GM15510 (cell line): ENCODE data around the gene PREB.

Experiments
- POLR2A ChIP-seq: IDR thresholded peaks from 3 replicates; pipeline ENCODE4 v1.6.1; 2011; ENCODE audit warnings: borderline replicate concordance; ENCODE audit not compliant: insufficient read length; ENCODE audit errors: extremely low read depth

The PREB gene

DNA sequence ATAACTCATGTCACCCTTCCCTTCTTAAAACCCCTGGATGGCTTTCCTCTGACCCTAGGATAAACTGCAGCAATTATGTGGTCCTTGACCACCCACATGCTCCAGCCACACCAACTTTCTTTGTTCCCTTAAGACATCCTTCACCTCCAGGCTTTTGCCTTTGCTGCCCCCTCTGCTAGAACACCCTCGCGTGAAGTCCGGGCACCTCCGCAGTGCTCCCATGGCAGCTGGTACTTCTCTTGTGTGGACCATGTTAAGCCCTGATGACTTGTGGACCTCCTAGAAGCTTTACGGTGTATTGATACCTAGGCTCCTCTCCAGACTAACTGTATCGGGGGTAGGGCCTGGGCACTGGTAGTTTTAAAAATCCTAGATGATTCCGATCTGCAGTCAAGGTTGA lies 11.6 kb downstream of the PREB start:
- no peak for TF ChIP-seq POLR2A

DNA sequence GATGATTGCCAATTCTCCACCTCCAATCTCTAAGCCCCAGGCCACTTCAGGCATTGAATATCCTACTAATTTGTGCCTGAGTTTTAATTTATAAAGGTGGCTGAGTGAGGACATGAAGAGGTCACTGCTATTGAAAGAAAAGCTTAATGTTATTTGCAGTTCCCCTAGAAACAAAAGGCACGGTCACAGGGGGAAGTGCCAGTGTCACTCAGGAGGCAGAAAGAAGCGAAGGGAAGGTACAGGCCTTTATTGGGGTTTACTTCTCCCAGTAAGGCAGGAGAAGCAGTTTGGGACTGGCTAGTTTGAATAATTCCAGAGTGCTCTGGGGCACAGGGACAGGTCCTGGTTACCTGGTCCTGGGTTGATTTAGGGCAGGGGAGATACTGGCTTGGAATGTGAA lies 12.5 kb downstream of the PREB start:
- no peak for TF ChIP-seq POLR2A

DNA sequence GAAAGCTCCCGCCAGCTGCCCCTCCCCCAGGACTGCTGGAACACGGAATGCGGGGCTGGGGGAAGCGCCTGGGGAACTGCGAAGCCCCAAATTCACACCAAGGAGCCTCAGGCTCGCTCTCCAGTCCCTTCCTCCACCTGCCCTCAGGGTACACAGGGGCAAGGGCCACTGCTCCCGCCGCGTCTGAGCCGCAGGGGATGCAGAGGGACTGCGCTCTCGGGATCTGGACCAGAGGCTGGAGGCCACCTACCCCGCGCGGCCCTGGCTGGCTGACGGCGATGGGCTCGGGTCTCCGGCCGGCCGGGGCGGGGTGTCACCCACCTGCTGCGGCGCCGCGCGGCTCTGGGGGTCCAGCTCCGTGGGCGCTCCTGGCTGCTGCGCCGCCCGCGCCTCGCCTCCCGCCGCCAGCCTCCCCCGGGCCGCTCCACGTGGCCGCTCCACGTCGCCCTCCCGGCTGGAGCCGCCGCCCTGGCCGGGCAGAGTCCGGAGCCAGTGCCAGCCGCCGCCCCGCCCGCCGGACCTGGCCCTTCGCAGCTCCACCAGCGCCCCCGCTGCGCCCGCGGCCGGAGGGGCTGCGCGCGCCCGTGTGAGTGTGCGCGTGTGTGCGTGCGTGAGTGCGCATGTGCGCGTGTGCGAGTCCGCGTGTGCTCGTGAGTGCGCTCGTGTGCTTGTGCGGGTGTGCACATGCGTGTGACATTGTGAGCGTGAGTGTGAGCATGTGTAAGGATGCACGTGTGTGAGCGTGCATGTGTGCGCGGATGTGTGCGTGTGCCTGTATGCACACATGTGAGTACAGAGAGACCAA lies 15.7 kb downstream of the PREB start, which contains the start of gene CGREF1:
Gene CGREF1 (minus strand): TSS at position 604 of the 805 bp plus-strand sequence. CDS start 14,762 bp downstream, outside the sequence.
- no peak for TF ChIP-seq POLR2A

DNA sequence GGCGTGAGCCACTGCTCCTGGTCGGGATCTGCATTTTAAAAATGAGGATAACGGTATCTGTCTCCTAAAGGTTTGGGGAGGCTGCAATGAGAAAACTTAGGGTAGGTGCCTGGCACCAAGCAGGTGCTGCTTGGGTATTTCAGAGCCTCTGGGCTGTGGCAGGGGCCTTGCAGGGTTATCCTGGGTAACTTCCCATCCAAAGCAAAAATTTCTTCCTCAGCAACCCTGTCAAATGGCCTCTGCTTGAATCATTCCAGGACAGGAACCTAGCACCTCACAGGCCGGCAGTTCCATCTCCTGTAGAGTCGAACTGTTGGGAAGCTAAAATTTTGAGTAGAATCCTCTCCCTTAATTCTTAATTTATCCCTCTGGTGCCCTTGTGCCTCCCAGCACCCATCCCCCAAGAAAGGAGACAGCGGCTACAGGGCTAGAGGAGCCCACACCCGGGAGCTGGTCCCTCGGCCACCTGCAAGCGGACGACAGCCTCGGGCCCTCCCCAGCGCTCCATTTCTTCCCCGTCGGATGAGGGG lies 16.4 kb downstream of the PREB start:
- no peak for TF ChIP-seq POLR2A

DNA sequence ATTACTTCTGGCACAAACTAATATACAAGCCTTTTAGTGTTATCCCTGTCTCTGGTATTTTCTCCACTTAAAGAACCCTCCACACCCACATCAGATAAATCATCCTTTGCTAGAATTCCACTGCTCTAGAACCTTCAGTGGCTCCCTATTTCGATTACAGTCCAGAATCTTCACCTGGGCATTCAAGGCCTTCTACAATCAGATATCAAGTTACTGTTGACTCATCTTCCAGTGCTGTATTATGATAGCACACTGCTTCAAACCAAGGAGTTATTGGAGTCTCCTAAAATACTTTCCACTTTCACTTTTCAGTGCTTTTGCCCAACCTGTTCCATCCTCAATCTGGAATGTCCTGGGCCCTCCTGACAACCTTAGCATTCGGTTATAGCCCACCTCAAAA lies 18.9 kb downstream of the PREB start:
- TF ChIP-seq POLR2A: no peak

DNA sequence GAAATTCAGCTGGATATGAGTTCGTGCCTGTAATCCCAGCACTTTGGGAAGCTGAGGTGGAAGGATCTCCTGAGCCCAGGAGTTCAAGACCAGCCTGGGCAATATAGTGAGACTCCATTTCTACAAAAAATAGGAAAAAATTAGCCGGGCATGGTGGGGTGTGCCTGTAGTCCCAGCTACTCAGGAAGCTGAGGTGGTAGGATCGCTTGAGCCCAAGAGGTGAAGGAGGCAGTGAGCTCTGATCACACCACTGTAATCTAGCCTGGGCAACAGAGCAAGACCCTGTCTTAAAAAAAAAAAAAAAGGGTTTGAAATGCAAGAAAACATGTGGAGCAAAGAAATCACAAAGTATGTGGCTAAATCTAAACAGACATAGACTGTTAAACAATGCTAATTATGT lies 25.4 kb downstream of the PREB start:
- TF ChIP-seq POLR2A: no peak

DNA sequence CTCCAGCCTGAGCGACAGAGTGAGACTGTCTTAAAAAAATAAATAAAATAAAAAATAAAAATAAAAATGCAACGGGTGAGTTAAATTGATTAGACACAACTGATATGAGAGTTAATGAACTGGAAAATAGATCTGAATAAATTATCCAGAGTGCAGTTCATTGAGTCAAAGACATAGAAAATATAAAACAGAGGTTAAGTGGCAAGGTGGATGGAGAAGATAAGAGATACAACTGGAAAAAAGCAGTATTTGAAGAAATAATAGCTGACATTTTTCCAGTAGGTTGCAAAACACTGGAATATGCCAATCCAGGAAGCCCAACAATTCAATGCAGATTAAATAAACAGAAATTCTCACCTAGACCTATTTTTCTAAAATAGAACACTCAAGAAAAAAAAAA lies 26.2 kb downstream of the PREB start:
- no peak for TF ChIP-seq POLR2A

DNA sequence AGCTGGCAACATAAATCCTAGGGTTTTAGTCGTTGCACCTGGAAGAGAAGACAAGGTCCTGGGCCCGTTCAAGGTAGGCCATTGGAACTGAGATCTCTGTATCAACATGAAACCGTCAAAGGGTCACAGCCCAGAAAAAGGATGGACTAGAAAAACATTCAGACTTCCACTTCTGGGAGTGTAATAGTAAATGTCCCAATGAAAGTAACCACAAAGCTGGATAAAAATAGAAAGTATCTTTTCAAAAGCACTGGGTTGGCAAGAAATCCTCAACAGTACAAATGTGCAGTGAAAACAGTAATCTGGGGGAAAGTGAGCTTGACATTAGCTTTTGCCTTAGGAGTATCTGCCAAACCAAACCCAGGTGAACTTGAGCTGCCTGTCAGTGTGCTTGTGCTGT lies 28.5 kb downstream of the PREB start:
- TF ChIP-seq POLR2A: no peak

DNA sequence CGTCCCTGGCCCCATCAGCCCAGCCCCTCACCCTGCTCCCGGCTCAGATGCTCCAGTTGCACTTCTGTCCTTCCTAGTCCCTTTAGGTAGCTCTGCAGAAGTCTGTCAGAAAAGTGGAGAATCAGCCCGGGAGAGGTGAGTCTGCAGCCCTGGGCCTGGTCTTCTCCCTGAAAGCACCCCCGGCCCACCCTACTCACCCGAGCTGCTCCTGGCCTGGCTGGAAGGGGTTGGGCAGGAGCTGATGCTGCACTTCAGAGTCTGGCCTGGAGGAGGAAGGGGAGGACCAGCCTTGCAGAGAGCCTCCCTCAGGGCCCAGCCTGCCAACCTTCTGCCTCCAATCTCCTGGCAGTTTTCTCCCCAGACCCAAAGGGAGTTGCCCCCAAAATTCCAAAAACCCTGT lies 32.1 kb downstream of the PREB start:
- no peak for TF ChIP-seq POLR2A

DNA sequence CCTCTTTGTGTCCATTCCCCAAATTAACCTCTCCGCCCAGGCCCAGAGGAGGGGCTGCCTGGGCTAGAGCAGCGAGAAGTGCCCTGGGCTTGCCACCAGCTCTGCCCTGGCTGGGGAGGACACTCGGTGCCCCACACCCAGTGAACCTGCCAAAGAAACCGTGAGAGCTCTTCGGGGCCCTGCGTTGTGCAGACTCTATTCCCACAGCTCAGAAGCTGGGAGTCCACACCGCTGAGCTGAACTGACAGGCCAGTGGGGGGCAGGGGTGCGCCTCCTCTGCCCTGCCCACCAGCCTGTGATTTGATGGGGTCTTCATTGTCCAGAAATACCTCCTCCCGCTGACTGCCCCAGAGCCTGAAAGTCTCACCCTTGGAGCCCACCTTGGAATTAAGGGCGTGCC lies 34.4 kb downstream of the PREB start:
- TF ChIP-seq POLR2A: no peak

DNA sequence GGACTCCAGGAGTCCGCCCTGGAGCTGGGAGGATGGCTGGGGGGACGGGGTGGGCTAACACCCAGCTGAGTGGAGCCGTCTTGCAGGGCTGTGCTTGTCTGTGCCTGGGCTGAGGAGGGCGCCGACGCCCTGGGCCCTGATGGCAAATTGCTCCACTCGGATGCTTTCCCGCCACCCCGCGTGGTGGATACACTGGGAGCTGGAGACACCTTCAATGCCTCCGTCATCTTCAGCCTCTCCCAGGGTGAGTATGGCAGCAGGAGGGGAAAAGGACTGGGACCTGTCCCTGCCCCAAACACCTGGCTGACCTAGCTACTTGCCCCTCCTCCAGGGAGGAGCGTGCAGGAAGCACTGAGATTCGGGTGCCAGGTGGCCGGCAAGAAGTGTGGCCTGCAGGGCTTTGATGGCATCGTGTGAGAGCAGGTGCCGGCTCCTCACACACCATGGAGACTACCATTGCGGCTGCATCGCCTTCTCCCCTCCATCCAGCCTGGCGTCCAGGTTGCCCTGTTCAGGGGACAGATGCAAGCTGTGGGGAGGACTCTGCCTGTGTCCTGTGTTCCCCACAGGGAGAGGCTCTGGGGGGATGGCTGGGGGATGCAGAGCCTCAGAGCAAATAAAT lies 35.0 kb downstream of the PREB start:
- no peak for TF ChIP-seq POLR2A

DNA sequence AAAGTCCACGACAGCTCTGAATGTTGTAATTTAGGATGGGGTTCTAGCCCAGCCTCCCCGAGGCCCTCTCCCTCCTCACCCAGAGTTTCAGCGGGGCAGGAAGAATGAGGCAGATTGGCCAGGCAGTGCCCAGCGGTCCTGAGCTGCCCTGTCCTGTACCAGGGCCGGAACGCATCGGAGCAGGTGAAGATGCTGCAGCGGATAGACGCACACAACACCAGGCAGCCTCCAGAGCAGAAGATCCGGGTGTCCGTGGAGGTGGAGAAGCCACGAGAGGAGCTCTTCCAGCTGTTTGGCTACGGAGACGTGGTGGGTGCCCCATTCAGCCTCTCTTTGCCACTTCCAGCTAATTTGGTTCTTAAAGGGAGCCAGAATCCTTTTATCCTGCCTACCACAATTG lies 37.1 kb downstream of the PREB start:
- no peak for TF ChIP-seq POLR2A

DNA sequence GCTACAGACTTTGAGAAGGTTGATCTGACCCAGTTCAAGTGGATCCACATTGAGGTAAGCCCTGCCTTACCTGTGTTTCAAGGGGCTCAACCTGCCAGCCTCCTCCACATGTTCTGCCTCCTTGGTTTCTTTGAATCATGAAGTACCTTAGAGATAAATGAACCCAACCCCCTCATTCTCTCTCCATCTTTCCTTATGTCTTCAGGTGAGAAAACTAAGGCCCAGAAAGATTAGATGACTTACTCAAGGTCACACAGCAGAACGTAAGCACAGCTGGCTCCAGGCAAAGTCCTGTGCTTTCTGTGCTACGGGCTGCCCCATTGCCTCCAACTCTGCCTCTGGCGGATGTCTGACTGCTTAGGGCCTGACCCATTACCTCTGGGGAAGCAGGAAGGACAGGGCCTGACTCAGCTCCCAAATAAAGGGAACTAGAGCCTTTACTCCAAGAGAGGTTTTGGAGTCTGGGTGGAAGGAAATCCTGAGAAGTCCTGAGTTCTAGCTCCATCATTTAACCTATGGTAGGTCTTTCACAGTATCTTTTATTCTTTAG lies 37.6 kb downstream of the PREB start:
- no peak for TF ChIP-seq POLR2A

DNA sequence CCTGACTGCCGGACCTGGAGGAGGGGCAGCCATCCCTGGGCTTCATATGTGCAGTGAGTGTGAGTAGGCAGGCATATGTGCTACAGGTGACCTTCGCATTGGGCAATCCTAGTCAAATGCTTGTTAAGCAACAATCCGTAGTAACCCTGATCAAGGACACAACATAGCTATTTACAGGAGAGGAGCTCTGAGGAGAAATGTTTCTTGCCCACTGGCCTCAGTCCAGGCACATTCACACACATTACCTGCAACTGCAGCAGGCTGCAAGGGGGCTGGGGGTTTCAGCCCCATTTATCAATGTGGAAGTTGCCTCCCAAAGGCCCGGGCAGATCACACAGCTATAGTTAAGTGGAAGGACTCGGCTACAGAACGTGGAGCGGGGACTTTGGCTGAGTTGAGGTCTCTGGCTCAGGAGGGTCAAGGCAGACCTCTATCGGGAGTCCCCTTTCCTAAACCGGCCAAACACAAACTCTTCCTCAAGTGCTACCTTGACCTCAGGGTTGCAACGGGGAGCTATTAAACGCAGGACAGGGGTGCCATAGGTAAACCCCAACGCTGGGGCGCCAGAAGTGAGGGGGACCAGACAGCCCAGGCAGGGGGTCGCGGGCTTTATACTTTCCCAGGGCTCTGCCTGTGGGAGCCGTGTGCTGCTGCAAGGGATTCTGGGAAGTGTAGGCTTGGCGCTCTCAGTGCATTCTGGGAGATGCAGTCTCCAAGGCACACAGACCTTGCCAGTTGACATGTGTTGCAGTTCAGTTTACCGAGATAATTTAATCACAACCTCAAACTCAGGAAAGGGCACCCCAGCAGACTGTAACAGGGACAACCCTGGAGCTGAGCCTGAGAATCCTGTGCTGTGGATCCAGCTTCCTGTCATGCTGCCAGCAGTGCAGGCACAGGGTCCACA lies 38.4 kb downstream of the PREB start:
- TF ChIP-seq POLR2A: no peak

DNA sequence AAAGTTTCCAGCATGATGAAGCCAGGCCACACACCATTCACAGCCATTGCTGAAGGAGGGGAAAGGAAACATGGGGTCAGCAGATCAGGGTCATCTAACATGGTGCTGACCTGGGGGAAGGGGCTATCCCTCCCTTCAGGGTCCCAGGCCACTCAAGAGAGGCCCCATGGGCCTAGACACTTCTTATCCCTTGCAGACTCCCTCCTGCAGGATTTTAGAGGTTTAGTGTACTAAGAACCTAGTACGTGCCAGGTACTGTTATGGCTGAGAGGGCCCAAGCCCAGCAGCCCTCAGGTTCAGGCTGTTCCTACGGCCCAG lies 39.0 kb downstream of the PREB start:
- TF ChIP-seq POLR2A: no peak
